HCT116 (cell line): ENCODE data around the gene NAV3. TPM values are rescaled to one million over a fixed set of nuclear protein-coding genes. Genes with fewer than 3 reads are reported as not detected.

Experiments
- ATAC-seq: fragments of 200-7000 bp; cut with Tn5 transposase; 2 replicates; pipeline ENCODE4 v1.9.1; 2020; ENCODE audit warnings: mild to moderate bottlenecking, moderate library complexity
- BruUV-seq: library from RNA; stranded (reverse); fragments of 400-500 nt; replicated peaks from 2 replicates; lab custom pipeline; 2021; lab: Mats Ljungman, UMichigan
- CTCF ChIA-PET: fragments of 300-600 bp; sonication (Branson Sonifier 250); formaldehyde crosslinking; loops from one replicate; lab custom pipeline; 2021; ENCODE audit warnings: antibody characterized with exemption; lab: Charles Lee
- POLR2A ChIA-PET: fragments of 300-600, 350-600 bp; sonication (Branson Sonifier 250); formaldehyde crosslinking; loops from one replicate; lab custom pipeline; 2021; ENCODE audit warnings: antibody characterized with exemption; lab: Charles Lee
- RAD21 ChIA-PET, 2 experiments: fragments of 300-600 bp; sonication (Branson Sonifier 250); formaldehyde crosslinking; loops; one replicate each; lab custom pipeline; 2023; ENCODE audit warnings: low total read pairs in 2 of 2; ENCODE audit not compliant: uncharacterized antibody in 2 of 2, unreplicated experiment in 2 of 2, low non-redundant PET in 1 of 2; lab: Charles Lee
- DNase-seq: peaks from one replicate; pipeline ENCODE4 v3.0.0-alpha.2; 2010; ENCODE audit warnings: low read depth, low spot score
- H2AFZ ChIP-seq: fragments of 200-600 bp; shearing (Covaris generic), sonication (generic); 2 replicates; pipeline ENCODE4 v1.6.1; 2017; ENCODE audit warnings: low read depth, mixed run types, mixed read lengths, antibody characterized with exemption, low read length; ENCODE audit not compliant: poor library complexity, severe bottlenecking
- H3K27ac ChIP-seq: 2 replicates; pipeline ENCODE4 v1.5.1; 2012; ENCODE audit warnings: low read depth, low read length
- H3K27me3 ChIP-seq: fragments of 200-600 bp; sonication (generic); 2 replicates; pipeline ENCODE4 v1.6.1; 2016; ENCODE audit warnings: mixed run types, low read length, mixed read lengths; ENCODE audit not compliant: insufficient read depth
- H3K36me3 ChIP-seq, 2 experiments: fragments of 200-500 bp in 1 of 2; fragments of 200-600 bp in 1 of 2; sonication (Bioruptor generic) in 1 of 2; sonication (generic) in 1 of 2; 2 replicates each; pipeline versions ENCODE4 v1.5.1 to v1.6.1; 2014 to 2016; ENCODE audit warnings: low read length in 2 of 2, inconsistent platforms in 1 of 2, mixed read lengths in 1 of 2, mixed run types in 1 of 2; ENCODE audit not compliant: insufficient read depth in 2 of 2, control insufficient read depth in 1 of 2
- H3K4me1 ChIP-seq, 2 experiments: fragments of 200-600 bp in 1 of 2; sonication (generic) in 1 of 2; 2 replicates each; pipeline versions ENCODE4 v1.5.1 to v1.6.1; 2012 to 2017; ENCODE audit warnings: low read length in 2 of 2, inconsistent platforms in 1 of 2, mild to moderate bottlenecking in 1 of 2, mixed read lengths in 1 of 2, mixed run types in 1 of 2, moderate library complexity in 1 of 2; ENCODE audit not compliant: insufficient read depth in 2 of 2, control insufficient read depth in 1 of 2
- H3K4me2 ChIP-seq: fragments of 200-600 bp; sonication (generic); 2 replicates; pipeline ENCODE4 v1.6.1; 2017; ENCODE audit warnings: mixed run types, low read length, mixed read lengths
- H3K4me3 ChIP-seq, 2 experiments: fragments of 200-600 bp in 1 of 2; sonication (generic) in 1 of 2; replicated peaks in 1 of 2; 2 replicates each; pipeline ENCODE4 v1.5.1; 2011 to 2016; ENCODE audit warnings: low read length in 2 of 2, control low read depth in 1 of 2, low read depth in 1 of 2, mild to moderate bottlenecking in 1 of 2, mixed read lengths in 1 of 2, mixed run types in 1 of 2
- H3K79me2 ChIP-seq: fragments of 200-600 bp; sonication (generic); 2 replicates; pipeline ENCODE4 v1.6.1; 2017; ENCODE audit warnings: mild to moderate bottlenecking, mixed run types, low read length, moderate library complexity, mixed read lengths; ENCODE audit not compliant: insufficient read depth
- H3K9ac ChIP-seq: fragments of 200-600 bp; sonication (generic); 2 replicates; pipeline ENCODE4 v1.6.1; 2016; ENCODE audit warnings: low read length, mixed read lengths
- H3K9me2 ChIP-seq: fragments of 200-600 bp; sonication (generic), shearing (Covaris generic); 2 replicates; pipeline ENCODE4 v1.6.1; 2017; ENCODE audit warnings: mixed run types, mild to moderate bottlenecking, moderate library complexity; ENCODE audit not compliant: insufficient read depth
- H3K9me3 ChIP-seq, 2 experiments: fragments of 200-500 bp in 1 of 2; fragments of 200-600 bp in 1 of 2; sonication (Bioruptor generic) in 1 of 2; sonication (generic) in 1 of 2; 2 replicates each; pipeline ENCODE4 v1.6.1; 2014 to 2017; ENCODE audit warnings: low read length in 2 of 2, mixed read lengths in 2 of 2, inconsistent platforms in 1 of 2, low read depth in 1 of 2, mild to moderate bottlenecking in 1 of 2, mixed run types in 1 of 2, moderate library complexity in 1 of 2; ENCODE audit not compliant: control insufficient read depth in 1 of 2, insufficient read depth in 1 of 2
- H4K20me1 ChIP-seq: fragments of 200-600 bp; sonication (generic), shearing (Covaris generic); 2 replicates; pipeline ENCODE4 v1.6.1; 2017; ENCODE audit warnings: mixed run types, mild to moderate bottlenecking, moderate library complexity; ENCODE audit not compliant: insufficient read depth
- ATF3 ChIP-seq: IDR thresholded peaks from 2 replicates; pipeline ENCODE4 v1.6.1; 2012
- CEBPB ChIP-seq: IDR thresholded peaks from 2 replicates; pipeline ENCODE4 v1.6.1; 2012; ENCODE audit warnings: low read depth
- EGR1 ChIP-seq: IDR thresholded peaks from 2 replicates; pipeline ENCODE4 v1.6.1; 2012; ENCODE audit warnings: low read depth
- ELF1 ChIP-seq: IDR thresholded peaks from 2 replicates; pipeline ENCODE4 v1.6.1; 2012; ENCODE audit warnings: low read depth, borderline replicate concordance
- EZH2 ChIP-seq: fragments of 200-600 bp; sonication (generic); IDR thresholded peaks from 2 replicates; pipeline ENCODE4 v1.6.1; 2017; ENCODE audit warnings: antibody characterized with exemption, mixed run types
- MAX ChIP-seq: IDR thresholded peaks from 2 replicates; pipeline ENCODE4 v1.6.1; 2012
- SIN3A ChIP-seq: IDR thresholded peaks from 2 replicates; pipeline ENCODE4 v1.6.1; 2012; ENCODE audit warnings: low read depth
- SP1 ChIP-seq: IDR thresholded peaks from 2 replicates; pipeline ENCODE4 v1.6.1; 2012; ENCODE audit warnings: low read depth
- SRF ChIP-seq: IDR thresholded peaks from 2 replicates; pipeline ENCODE4 v1.6.1; 2012; ENCODE audit warnings: low read depth
- ZFX ChIP-seq: fragments of 450-650 bp; IDR thresholded peaks from 2 replicates; pipeline ENCODE4 v1.6.1; 2017
- ZNF274 ChIP-seq: fragments of 200-500 bp; sonication (Bioruptor generic); IDR thresholded peaks from 2 replicates; pipeline ENCODE4 v1.6.1; 2014; ENCODE audit warnings: mild to moderate bottlenecking, low read depth, low read length, inconsistent platforms
- intact Hi-C: fragments of 100-400 bp; cut with micrococcal nuclease; formaldehyde crosslinking; loops from 2 replicates; pipeline ENCODE4 v1.10.0; 2022
- total RNA-seq: library from RNA; stranded (reverse); gene quantifications from one replicate; pipeline ENCODE4 v1.2.1, GENCODE V29; 2021; ENCODE audit not compliant: unreplicated experiment
- TF ChIP-seq, protein P1 (sequence below): IDR thresholded peaks from 2 replicates; pipeline ENCODE4 v1.6.1; 2012; ENCODE audit warnings: low read depth

NAV3 gene
- total RNA-seq, 1 experiment from 2014 or later: 7.8 TPM

- intact Hi-C loops: no loop called here
- H2AFZ ChIP-seq: no peak overlapping the region
Observed at GRCh38 chr12:78187741-78188140, 357.0 kb downstream of the NAV3 start.

More at GRCh38 chr12:78187741-78188140, 357.0 kb downstream of the NAV3 start:
- Histone ChIP-seq H3K36me3 (no peaks in the 10 kb centered on the region), H3K9ac (no peak overlapping the region), H4K20me1 (no peaks in the 10 kb centered on the region), H3K27ac (no peak overlapping the region), H3K4me3 (no peak overlapping the region), H3K4me2 (no peak overlapping the region), H3K9me2 (no peaks in the 10 kb centered on the region), H3K27me3 (no peaks in the 10 kb centered on the region), H3K9me3 (no peaks in the 10 kb centered on the region), H3K4me1 (no peaks in the 10 kb centered on the region), H3K79me2 (no peaks in the 10 kb centered on the region)
- RAD21 ChIA-PET: no interaction called here
- DNase-seq: no peak
- no TSS peak for BruUV-seq
- no peak for ATAC-seq
- POLR2A ChIA-PET: no interaction called here
- TF ChIP-seq MAX (no peak), EGR1 (no peak), CEBPB (no peak), ZFX (no peak), ATF3 (no peak), ZNF274 (no peak), SRF (no peak), SIN3A (no peak), SP1 (no peak), EZH2 (no peak), ELF1 (no peak)
- TF ChIP-seq, protein P1, sequence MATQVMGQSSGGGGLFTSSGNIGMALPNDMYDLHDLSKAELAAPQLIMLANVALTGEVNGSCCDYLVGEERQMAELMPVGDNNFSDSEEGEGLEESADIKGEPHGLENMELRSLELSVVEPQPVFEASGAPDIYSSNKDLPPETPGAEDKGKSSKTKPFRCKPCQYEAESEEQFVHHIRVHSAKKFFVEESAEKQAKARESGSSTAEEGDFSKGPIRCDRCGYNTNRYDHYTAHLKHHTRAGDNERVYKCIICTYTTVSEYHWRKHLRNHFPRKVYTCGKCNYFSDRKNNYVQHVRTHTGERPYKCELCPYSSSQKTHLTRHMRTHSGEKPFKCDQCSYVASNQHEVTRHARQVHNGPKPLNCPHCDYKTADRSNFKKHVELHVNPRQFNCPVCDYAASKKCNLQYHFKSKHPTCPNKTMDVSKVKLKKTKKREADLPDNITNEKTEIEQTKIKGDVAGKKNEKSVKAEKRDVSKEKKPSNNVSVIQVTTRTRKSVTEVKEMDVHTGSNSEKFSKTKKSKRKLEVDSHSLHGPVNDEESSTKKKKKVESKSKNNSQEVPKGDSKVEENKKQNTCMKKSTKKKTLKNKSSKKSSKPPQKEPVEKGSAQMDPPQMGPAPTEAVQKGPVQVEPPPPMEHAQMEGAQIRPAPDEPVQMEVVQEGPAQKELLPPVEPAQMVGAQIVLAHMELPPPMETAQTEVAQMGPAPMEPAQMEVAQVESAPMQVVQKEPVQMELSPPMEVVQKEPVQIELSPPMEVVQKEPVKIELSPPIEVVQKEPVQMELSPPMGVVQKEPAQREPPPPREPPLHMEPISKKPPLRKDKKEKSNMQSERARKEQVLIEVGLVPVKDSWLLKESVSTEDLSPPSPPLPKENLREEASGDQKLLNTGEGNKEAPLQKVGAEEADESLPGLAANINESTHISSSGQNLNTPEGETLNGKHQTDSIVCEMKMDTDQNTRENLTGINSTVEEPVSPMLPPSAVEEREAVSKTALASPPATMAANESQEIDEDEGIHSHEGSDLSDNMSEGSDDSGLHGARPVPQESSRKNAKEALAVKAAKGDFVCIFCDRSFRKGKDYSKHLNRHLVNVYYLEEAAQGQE: no peak
- CTCF ChIA-PET: no interaction called here
